ENCODE results near the gene SPATA13. TPM values are rescaled to one million over a fixed set of nuclear protein-coding genes. Genes with fewer than 3 reads are reported as not detected.

Gene SPATA13
- total and polyA plus RNA-seq, 2 experiments from 2014 or later, result 12.4 to 19.4 TPM

- 80% methylated on average over 4 of the region's 4 CpGs for WGBS (ENCODE audit: low lambda C conversion rate, missing lambda C conversion rate)
- Histone ChIP-seq H3K27ac (no peak overlapping the region), H3K4me3 (no peak overlapping the region), H3K4me1 (ENCODE audit: insufficient read depth) (peaks cover 7% of the 10 kb centered on the region), H3K9me2 (replicated peaks; ENCODE audit: insufficient read depth) (no peaks in the 10 kb centered on the region), H3K9me3 (ENCODE audit: low read depth) (no peaks in the 10 kb centered on the region), H3K27me3 (no peaks in the 10 kb centered on the region), H2AFZ (no peak overlapping the region), H3K79me2 (no peaks in the 10 kb centered on the region), H3K4me2 (no peak overlapping the region), H4K20me1 (ENCODE audit: insufficient read depth, poor library complexity, severe bottlenecking) (no peaks in the 10 kb centered on the region), H3K36me3 (replicated peaks; ENCODE audit: insufficient read depth, low read depth) (no peaks in the 10 kb centered on the region)
- TF ChIP-seq EZH2phosphoT487 (IDR thresholded peaks at IDR 0.05; ENCODE audit: low read depth, severe bottlenecking, unreplicated experiment) (no peak), EZH2 (IDR thresholded peaks at IDR 0.05; ENCODE audit: borderline replicate concordance) (no peak), CTCF (IDR thresholded peaks at IDR 0.05; ENCODE audit: poor library complexity) (no peak)
- no peak for DNase-seq (ENCODE audit: low spot score)
Measured at GRCh38 chr13:24142886-24143285, 17.6 kb upstream of the SPATA13 start.

- H3K4me2 ChIP-seq, result no peak overlapping the region
- H3K4me3 ChIP-seq, result no peak overlapping the region
- no peaks in the 10 kb centered on the region for H3K36me3 ChIP-seq (replicated peaks; ENCODE audit: insufficient read depth, low read depth)
- no peaks in the 10 kb centered on the region for H3K27me3 ChIP-seq
- no peaks in the 10 kb centered on the region for H3K9me2 ChIP-seq (replicated peaks; ENCODE audit: insufficient read depth)
- peak; percentile 14 for DNase-seq (ENCODE audit: low spot score)
- no peak overlapping the region for H3K27ac ChIP-seq
- H4K20me1 ChIP-seq (ENCODE audit: insufficient read depth, poor library complexity, severe bottlenecking), result no peaks in the 10 kb centered on the region
- H3K4me1 ChIP-seq (ENCODE audit: insufficient read depth), result peaks cover 20% of the 10 kb centered on the region
- H2AFZ ChIP-seq, result no peak overlapping the region
- no peaks in the 10 kb centered on the region for H3K9me3 ChIP-seq (ENCODE audit: low read depth)
- WGBS (ENCODE audit: low lambda C conversion rate, missing lambda C conversion rate), result 51% methylated on average over 2 of the region's 2 CpGs
- no peaks in the 10 kb centered on the region for H3K79me2 ChIP-seq
- TF ChIP-seq EZH2phosphoT487 (IDR thresholded peaks at IDR 0.05; ENCODE audit: low read depth, severe bottlenecking, unreplicated experiment), result no peak
Measured at GRCh38 chr13:24145240-24145639, 15.3 kb upstream of the SPATA13 start.

GRCh38 chr13:24145674-24146073 is 14.8 kb upstream of the SPATA13 start:
- no peak for DNase-seq (ENCODE audit: low spot score)
- no peak for TF ChIP-seq EZH2 (IDR thresholded peaks at IDR 0.05; ENCODE audit: borderline replicate concordance)
- no peak for TF ChIP-seq CTCF (IDR thresholded peaks at IDR 0.05; ENCODE audit: poor library complexity)
- TF ChIP-seq EZH2phosphoT487 (IDR thresholded peaks at IDR 0.05; ENCODE audit: low read depth, severe bottlenecking, unreplicated experiment), result no peak

GRCh38 chr13:24146961-24147569 is 13.5 kb upstream of the SPATA13 start:
- WGBS (ENCODE audit: low lambda C conversion rate, missing lambda C conversion rate), result 78% methylated on average over 7 of the region's 7 CpGs
- no peak for TF ChIP-seq EZH2phosphoT487 (IDR thresholded peaks at IDR 0.05; ENCODE audit: low read depth, severe bottlenecking, unreplicated experiment)
- TF ChIP-seq CTCF (IDR thresholded peaks at IDR 0.05; ENCODE audit: poor library complexity), result no peak
- peaks cover 20% of the 10 kb centered on the region for H3K4me1 ChIP-seq (ENCODE audit: insufficient read depth)
- H2AFZ ChIP-seq, result no peak overlapping the region
- H3K79me2 ChIP-seq, result no peaks in the 10 kb centered on the region
- H4K20me1 ChIP-seq (ENCODE audit: insufficient read depth, poor library complexity, severe bottlenecking), result no peaks in the 10 kb centered on the region
- no peaks in the 10 kb centered on the region for H3K27me3 ChIP-seq
- no peaks in the 10 kb centered on the region for H3K9me3 ChIP-seq (ENCODE audit: low read depth)
- H3K36me3 ChIP-seq (replicated peaks; ENCODE audit: insufficient read depth, low read depth), result no peaks in the 10 kb centered on the region
- no peak for DNase-seq (ENCODE audit: low spot score)
- H3K4me2 ChIP-seq, result peak overlapping the region; percentile 52
- H3K27ac ChIP-seq, result peak overlapping the region; percentile 63
- H3K9me2 ChIP-seq (replicated peaks; ENCODE audit: insufficient read depth), result no peaks in the 10 kb centered on the region
- no peak overlapping the region for H3K4me3 ChIP-seq

More at GRCh38 chr13:24145674-24146073, 14.8 kb upstream of the SPATA13 start:
- Histone ChIP-seq H2AFZ (no peak overlapping the region), H3K4me3 (no peak overlapping the region), H3K36me3 (replicated peaks; ENCODE audit: insufficient read depth, low read depth) (no peaks in the 10 kb centered on the region), H3K27me3 (no peaks in the 10 kb centered on the region), H3K9me3 (ENCODE audit: low read depth) (no peaks in the 10 kb centered on the region), H3K79me2 (no peaks in the 10 kb centered on the region), H3K4me2 (no peak overlapping the region), H4K20me1 (ENCODE audit: insufficient read depth, poor library complexity, severe bottlenecking) (no peaks in the 10 kb centered on the region), H3K4me1 (ENCODE audit: insufficient read depth) (peaks cover 20% of the 10 kb centered on the region), H3K27ac (no peak overlapping the region), H3K9me2 (replicated peaks; ENCODE audit: insufficient read depth) (no peaks in the 10 kb centered on the region)
- 81% methylated on average over 7 of the region's 7 CpGs for WGBS (ENCODE audit: low lambda C conversion rate, missing lambda C conversion rate)
